Fibroblast of skin of right biceps (primary cell): ENCODE measurements around the gene SPI1.
"Not testable (repeated sequence)": the region's sequence is repeated elsewhere in the genome, so short reads cannot be mapped to it uniquely, and the experiment has no call there.

Experiments used
- DNase-seq: peaks from one replicate; pipeline ENCODE4 v3.0.0-alpha.2; 2013

Gene SPI1

DNA sequence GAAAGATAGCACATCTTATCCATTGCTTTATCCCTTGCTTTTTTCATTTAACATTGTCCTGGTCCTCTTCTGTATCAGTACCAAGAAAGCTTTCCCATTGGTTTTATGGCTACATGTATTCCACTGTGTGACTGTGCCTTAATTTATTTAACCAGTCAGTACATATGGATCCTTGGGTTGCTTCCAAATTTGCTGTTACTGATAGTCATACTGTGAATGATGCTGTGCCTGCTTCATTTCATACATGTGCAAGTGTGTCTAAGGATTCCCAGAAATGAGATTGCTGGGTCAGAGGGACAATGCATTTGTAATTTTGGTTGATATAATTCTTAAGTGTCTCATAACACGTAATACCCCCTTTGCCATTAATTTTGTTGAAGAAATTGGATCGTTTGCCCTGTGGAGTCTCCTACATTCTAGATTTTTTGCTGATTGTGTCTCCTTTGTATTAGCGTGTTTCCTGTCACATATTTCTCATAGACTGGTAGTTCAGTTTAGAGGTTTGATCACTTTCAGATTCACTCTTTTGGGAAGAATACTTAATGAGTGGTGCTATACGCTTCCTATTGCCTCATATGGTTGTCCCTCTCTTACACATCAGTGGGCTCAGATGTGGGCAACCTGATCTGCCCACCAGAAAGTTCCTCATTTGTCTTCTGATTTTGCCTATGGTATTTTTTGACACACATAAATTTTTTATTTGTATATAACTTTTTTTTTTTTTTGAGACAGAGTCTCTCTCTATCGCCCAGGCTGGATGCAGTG is 61.1 kb downstream of the SPI1 start:
- no peak for DNase-seq

DNA sequence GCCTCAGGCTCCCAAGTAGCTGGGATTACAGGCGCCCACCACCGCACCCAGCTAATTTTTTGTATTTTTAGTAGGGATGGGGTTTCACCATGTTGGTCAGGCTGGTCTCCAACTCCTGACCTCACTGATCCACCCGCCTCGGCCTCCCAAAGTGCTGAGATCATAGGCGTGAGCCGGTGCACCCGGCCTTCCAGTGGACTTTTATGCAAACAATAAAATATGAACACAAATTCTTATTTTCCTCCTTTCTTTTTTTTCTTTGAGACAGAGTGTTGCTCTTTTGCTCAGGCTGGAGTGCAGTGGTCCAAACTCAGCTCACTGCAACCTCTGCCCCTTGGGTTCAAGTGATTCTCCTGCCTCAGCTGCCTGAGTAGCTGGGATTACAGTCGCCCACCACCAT is 61.8 kb downstream of the SPI1 start:
- DNase-seq: not testable (repeated sequence)

DNA sequence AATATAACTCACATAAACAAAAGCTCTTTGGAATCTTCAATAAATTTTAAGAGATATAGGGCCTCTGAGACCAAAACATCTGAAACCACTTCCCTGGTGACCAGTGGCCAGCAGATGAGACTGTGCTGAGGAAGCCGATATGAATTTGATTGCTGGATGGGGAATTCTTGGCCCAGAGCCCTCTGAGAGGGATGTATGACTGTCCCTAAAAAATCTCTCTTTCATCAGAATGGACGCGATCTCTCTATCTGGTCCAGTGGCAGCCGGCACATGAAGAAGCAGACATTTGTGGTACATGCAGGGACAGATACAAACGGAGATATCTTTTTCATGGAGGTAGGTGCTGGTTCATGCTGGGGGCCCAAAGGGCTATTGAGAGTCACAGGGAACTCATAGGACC is 63.4 kb downstream of the SPI1 start:
- peak; percentile 26 for DNase-seq

DNA sequence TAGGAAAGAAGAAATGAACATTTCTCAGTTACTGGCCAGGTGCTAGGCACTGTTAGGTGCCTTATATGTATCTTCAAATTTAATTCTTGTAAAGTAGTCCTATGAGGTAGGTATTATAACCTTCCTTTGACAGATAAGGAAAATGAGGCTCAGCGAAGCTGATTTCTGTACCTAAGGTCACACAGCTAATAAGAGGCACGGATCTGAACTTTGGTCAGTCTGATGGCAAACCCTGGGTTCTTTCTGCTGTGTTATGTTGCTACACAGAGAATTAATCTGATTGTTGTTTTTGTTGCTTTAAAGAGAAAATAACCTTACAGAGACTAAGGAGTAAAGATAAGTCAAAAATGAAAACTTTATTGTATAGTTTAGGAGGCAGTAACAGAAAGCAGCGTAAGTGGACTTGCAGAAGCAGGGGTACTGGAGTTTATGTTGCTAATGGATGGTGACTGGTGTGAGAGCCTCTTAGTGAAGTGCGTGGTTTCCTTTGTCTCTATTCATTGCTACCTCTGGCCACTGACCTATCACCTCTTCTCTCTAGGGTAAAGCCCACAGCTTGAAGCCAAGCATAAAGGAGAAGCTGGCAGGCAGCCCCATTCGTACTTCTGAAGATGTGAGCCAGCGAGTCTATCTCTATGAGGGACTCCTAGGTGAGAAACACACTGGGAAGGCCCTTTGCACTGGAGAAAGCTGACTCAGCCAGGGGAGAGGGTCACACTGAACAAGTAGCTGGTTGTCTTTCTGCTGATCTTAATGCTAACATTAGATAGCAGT is 70.1 kb downstream of the SPI1 start:
- no peak for DNase-seq

DNA sequence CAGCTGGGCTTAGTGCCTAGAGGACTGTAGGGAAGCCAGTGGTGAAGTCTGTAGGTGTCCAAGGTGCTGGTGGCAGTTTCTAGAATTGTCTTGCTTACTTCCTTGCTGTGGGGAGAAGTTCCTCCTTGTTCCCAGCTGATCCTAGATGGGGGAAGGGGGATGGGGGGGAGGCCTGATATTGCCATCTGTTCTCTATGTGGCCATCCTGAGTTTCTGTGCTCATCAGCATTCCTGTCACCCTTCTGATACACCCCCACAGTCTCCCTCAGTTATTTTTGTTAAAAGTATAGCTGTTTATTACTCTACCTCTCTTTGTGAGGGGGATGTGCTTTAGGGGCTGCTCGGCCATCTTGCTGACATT is 71.9 kb downstream of the SPI1 start:
- DNase-seq: no peak

DNA sequence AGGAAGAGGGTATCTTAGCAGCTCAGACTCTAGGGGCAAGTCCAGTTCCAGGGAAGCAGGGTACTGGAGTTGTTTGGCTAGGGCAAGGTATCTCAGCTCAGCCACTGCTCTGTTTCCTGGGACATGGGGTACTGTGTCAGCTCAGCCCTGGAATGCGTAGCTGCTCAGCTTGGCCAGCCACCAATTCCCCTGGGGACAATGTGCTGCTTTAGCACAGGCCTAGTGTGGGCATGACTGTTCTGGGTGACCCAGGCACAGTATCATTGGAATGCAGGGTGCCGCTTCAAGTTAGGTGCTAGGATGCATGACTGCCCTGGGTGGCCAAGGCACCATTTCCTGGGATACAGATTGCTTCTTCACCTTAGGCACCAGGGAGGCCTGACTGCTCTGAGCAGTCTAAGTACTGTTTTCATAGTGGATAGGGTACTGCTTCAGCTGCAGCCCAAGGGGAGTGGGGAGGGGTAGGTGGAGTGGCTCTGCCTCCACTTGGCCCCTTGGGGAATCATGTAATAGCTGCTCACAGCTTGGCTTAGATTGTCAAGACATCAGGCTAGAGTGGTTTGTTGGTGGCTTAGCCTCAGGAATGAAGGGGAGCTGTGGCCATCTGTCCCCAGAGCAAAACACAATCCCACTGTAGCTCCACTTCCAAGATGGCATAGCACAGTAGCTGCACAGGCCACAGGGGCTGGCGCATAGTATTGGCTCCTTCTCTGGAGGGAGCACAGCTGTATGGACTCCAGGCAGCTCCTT is 72.4 kb downstream of the SPI1 start:
- DNase-seq: no peak
